Glutamatergic neuron (in vitro differentiated cells): ENCODE data around the gene MINDY4. TPM values are rescaled to one million over a fixed set of nuclear protein-coding genes. Genes with fewer than 3 reads are reported as not detected.

Source experiments
- DNase-seq: peaks from one replicate; pipeline ENCODE4 v3.0.0; 2022
- H3K27ac Mint-ChIP-seq: one replicate; pipeline ENCODE4 v1.8.0; 2020; ENCODE audit warnings: mild to moderate bottlenecking, mixed read lengths, inconsistent platforms; ENCODE audit not compliant: unreplicated experiment
- H3K27me3 Mint-ChIP-seq: one replicate; pipeline ENCODE4 v1.8.0; 2020; ENCODE audit warnings: mild to moderate bottlenecking, moderate library complexity, mixed read lengths, inconsistent platforms; ENCODE audit not compliant: unreplicated experiment
- H3K36me3 Mint-ChIP-seq: one replicate; pipeline ENCODE4 v1.8.0; 2020; ENCODE audit warnings: mild to moderate bottlenecking, mixed read lengths, inconsistent platforms; ENCODE audit not compliant: unreplicated experiment
- H3K4me1 Mint-ChIP-seq: one replicate; pipeline ENCODE4 v1.8.0; 2020; ENCODE audit warnings: mild to moderate bottlenecking, low read depth, mixed read lengths, inconsistent platforms; ENCODE audit not compliant: unreplicated experiment
- H3K4me3 Mint-ChIP-seq: one replicate; pipeline ENCODE4 v1.8.0; 2020; ENCODE audit warnings: mild to moderate bottlenecking, mixed read lengths, inconsistent platforms; ENCODE audit not compliant: unreplicated experiment
- H3K9me3 Mint-ChIP-seq: one replicate; pipeline ENCODE4 v1.8.0; 2020; ENCODE audit warnings: mild to moderate bottlenecking, moderate library complexity, mixed read lengths, inconsistent platforms; ENCODE audit not compliant: unreplicated experiment
- CTCF ChIP-seq: fragments of 200-600 bp; sonication (generic); IDR thresholded peaks from one replicate; pipeline ENCODE4 v1.5.0; 2021; ENCODE audit not compliant: partially characterized antibody, unreplicated experiment
- total RNA-seq: library from RNA; stranded (reverse); fragmentation: NEBNext Ultra II Directional; extraction: Animal tissue kit (Norgen Biotek cat#: 25700); gene quantifications from one replicate; pipeline ENCODE4 v1.2.1, GENCODE V29; 2021; ENCODE audit not compliant: unreplicated experiment

MINDY4 gene
- total RNA-seq, 1 donor from 2014 or later: 2.3 TPM

GRCh38 chr7:30871655-30872054 is 100.4 kb downstream of the MINDY4 start:
- peaks cover 8% of the 10 kb centered on the region for H3K27me3 Mint-ChIP-seq
- H3K4me3 Mint-ChIP-seq: no peak overlapping the region
- peaks cover 7% of the 10 kb centered on the region for H3K9me3 Mint-ChIP-seq
- H3K27ac Mint-ChIP-seq: no peak overlapping the region
- peaks cover 5% of the 10 kb centered on the region for H3K36me3 Mint-ChIP-seq
- no peak for DNase-seq
- peaks cover 5% of the 10 kb centered on the region for H3K4me1 Mint-ChIP-seq
- TF ChIP-seq CTCF: no peak

GRCh38 chr7:30873207-30873606 is 102.0 kb downstream of the MINDY4 start:
- H3K36me3 Mint-ChIP-seq: peaks cover 5% of the 10 kb centered on the region
- H3K27me3 Mint-ChIP-seq: peaks cover 5% of the 10 kb centered on the region
- H3K4me1 Mint-ChIP-seq: peaks cover 2% of the 10 kb centered on the region
- no peak for TF ChIP-seq CTCF
- H3K9me3 Mint-ChIP-seq: peaks cover 7% of the 10 kb centered on the region
- H3K4me3 Mint-ChIP-seq: no peak overlapping the region
- no peak overlapping the region for H3K27ac Mint-ChIP-seq
- no peak for DNase-seq

- Mint-ChIP-seq H3K36me3 (peaks cover 5% of the 10 kb centered on the region), H3K9me3 (peaks cover 7% of the 10 kb centered on the region), H3K4me1 (peaks cover 2% of the 10 kb centered on the region), H3K27ac (no peak overlapping the region), H3K4me3 (no peak overlapping the region), H3K27me3 (peaks cover 2% of the 10 kb centered on the region)
- no peak for DNase-seq
- TF ChIP-seq CTCF: no peak
These were observed 102.4 kb downstream of the MINDY4 start for GRCh38 chr7:30873656-30874055.

GRCh38 chr7:30874656-30875302 is 103.6 kb downstream of the MINDY4 start:
- Mint-ChIP-seq H3K27me3 (peaks cover 2% of the 10 kb centered on the region), H3K9me3 (peaks cover 10% of the 10 kb centered on the region)

More at GRCh38 chr7:30874656-30875302, 103.6 kb downstream of the MINDY4 start:
- DNase-seq: no peak
- no peak overlapping the region for H3K27ac Mint-ChIP-seq
- no peak overlapping the region for H3K4me3 Mint-ChIP-seq
- peaks cover 5% of the 10 kb centered on the region for H3K36me3 Mint-ChIP-seq
- no peak for TF ChIP-seq CTCF
- H3K4me1 Mint-ChIP-seq: peaks cover 2% of the 10 kb centered on the region
